Stimulated activated CD8-positive, alpha-beta memory T cell treated with anti-CD3 and anti-CD28 coated beads, Interleukin-7, amount 100 ng/mL, for 24 hours (primary cell): ENCODE results near the gene NTM.

ENCODE experiments used
- DNase-seq: peaks from one replicate; pipeline ENCODE4 v3.0.0-alpha.2; 2020; ENCODE audit warnings: low read depth

NTM gene

GRCh38 chr11:131734871-131735270 is 364.5 kb downstream of the NTM start:
- DNase-seq = no peak

GRCh38 chr11:131737357-131737756 is 366.9 kb downstream of the NTM start:
- no peak for DNase-seq

- DNase-seq = no peak
Observed at GRCh38 chr11:131739243-131739882, 368.9 kb downstream of the NTM start.

DNA sequence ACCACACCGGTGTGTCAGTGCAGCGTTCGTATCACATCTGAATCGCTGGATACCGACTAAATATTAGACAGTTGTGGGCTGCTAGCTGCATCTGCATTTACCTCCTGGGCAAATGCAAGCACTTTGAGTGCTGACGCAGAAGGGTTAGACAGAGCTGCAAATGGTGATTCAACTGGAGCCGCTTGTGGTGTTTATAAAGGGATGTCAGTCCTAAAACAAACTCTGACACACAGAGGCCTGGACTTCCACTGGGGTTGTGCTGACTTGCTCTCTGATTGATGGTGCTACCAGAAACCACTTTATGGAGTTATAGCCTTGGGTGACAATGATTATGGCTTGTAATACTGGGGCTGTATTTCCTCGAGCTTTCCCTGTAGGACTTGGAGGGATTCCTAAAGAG is 374.4 kb downstream of the NTM start:
- DNase-seq = no peak

DNA sequence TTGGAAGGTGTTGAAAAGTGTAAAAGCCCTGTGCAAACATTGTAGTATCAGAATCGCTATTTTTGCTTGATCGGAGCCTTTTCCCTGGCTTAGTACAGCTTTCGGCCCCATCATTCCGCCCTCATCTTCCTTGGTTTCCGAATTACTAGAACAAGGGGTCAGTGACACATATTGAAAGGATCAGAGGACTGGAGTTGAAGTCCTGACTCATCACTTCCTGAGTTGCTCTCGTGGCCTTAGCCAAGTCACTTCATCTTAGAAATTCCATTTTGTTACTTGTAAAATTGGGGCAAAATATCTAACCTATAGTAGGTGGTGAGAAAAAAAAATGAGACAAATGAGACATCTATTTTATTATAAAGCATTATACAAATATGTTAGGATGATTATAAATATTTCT is 375.0 kb downstream of the NTM start:
- no peak for DNase-seq

DNA sequence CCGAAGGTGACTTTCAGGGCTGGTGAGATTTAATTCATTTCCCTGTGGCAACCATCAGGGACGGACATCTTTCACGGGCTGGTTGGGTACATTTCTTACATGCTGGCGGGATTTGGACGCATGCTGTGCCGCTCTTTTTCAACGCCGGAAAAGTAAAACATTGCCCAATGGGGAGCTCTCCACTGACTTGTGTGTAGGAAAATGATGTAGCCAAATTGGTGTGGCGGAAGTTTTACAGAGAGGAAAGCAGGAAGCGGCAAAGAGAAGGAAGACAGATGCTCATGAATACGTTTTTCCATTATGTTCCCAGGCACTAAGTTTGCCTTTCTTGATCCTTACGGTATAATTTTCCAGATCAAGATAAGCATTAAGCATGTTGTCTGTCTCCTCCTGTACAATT is 375.8 kb downstream of the NTM start:
- no peak for DNase-seq

DNA sequence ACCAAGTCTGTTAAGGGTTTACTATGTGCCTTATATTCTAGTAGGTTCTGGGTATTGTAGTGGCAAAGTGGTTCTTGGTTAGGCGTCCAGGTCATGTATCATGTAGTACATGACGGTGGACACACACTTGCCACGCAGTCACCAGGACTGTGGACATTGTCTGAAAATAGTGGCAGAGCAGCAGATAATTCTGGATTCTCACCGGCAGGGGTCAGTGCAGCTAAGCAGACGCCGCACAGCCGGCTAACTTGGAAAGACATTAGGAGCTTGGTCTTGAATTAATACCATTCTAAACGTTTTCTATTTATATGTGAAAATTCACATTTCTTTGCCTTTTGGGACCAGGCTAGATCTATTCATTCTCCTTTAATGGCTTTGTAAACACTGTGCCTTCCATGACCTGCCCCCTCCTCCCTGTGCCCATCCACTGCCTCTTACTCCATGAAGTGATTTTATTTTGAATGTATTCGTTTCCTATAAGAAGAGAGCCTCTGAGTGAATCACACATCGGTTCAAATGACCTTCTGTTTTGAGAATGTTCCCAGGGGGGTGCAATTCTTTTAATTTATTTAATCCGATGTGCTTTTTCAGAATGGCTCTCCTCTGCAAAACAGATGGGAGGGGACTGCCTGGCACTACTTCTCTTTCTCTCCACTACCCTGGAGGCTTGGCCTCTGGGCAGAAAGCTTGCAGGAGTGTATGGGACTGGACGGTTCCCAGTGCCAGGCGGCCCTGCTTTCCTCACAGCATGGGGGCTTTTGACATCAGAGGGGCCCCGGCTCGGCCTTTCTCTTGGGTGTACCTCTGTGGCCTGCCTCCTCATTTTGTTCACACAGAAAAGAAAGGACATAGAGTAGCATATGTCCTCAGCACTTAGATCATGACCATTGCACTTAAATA is 378.0 kb downstream of the NTM start:
- peak; percentile 8 for DNase-seq

GRCh38 chr11:131749101-131749500 is 378.7 kb downstream of the NTM start:
- DNase-seq = no peak

DNA sequence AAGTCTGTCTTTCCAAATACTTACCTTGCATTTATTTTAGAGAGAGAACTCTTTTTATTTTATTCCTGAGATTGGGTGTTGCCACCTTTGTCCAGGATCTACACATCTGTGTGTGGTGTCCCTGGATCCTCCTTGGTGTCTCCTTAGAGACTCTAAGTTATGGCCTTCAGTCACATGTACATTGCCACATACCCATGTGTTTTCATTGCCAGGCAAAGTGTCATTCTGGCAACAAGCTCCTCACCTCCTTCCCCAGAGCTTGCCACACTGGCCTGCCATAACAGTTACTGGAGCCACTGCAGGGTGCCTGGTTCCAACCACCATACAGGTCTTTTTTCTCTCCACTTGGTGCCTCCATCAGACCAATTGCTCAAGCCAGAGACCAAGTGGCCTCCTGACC is 379.7 kb downstream of the NTM start:
- no peak for DNase-seq

DNA sequence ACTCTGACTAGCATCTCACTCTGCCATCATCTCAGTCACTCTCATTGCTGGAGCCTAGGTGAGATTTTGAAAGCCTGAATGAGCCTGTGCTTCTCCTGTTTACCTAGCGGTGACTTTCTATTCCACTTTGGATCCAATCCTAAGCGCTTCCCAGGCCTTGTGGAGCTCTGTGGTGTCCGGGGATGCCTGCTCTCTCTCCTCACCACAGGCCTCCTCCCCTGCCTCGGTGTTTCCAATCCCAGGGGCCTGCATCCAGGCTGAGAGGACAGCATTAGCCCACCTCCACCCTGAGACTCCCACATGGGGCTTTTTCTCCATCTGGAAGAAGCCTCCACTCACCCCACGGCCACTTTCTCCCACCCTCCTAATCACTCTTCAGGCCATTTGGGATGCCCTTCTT is 380.3 kb downstream of the NTM start:
- no peak for DNase-seq

DNA sequence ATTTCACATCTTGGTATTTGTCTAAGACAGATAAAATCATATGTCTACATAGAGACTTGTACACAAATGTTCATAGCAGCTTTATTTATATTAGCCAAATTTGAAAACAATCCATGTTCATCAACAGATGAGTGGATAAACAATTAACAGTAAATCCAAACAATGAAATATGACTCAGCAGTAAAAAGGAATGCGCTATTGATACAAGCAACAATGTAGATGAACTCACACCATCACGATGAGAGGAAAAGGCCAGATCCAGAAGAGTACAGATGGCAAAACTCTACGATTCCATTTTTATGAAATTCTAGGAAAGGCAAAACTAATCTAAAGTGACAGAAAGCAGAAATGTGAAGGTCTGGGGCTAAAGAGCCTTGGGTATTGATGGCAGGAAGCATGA is 384.3 kb downstream of the NTM start:
- DNase-seq = no peak

- DNase-seq = no peak
Observed at GRCh38 chr11:131756479-131757110, 386.2 kb downstream of the NTM start.

GRCh38 chr11:131758726-131759125 is 388.3 kb downstream of the NTM start:
- DNase-seq = no peak

DNA sequence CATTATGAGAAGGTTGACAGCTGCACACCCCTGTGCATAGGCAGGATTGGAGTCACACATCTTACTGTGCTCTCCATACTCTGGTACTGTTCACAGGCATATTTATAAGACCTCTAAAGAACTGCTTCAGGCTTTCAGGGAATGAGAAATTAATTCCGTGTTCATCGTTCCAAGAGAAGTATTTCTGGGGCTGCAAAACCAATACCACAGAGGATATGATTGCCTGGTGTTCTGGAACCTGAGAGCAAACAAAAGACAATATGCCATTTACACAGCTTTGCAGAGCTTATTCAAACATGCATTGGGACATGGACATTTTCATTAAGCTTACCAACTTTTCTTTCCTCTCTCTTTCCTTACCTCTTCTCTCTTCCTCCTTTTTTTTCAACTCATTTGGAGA is 388.7 kb downstream of the NTM start:
- no peak for DNase-seq

GRCh38 chr11:131760091-131761061 is 390.0 kb downstream of the NTM start:
- no peak for DNase-seq

DNA sequence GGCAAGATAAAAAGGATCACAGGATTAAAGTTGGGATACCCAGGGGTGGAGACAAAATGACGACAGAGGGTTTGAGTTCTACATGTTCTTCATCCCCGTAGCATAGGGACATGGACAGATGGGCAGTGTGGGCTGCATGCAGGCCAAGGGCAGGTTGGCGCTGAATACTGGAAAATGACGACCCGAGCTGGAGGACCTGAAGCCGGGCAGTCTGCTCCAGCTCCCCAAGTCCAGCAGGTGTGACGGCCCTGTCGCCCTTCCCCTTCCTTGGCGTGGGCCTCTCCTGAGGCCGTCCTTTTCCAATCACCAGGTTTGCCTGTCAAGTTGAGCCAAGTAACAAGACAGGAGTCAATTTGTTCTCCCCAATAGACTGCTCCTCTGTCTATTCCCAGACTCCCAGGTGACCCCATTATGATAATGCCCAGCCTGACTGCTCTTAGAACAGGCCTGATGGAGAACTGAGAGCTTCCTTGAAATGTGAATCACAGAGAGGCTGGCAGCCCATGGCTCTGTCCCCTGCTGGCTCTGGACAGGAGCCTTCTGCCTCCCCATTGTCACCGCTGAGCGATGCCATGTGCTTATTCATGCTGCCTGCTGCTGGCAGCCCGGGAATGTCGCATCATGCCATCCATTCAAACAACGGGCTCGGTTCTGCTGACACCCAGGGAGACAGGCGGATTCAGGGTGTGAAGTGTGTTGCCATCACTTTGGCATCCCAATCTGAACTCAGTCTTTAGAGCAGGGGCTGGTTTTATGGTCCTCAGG is 392.1 kb downstream of the NTM start:
- DNase-seq = no peak

DNA sequence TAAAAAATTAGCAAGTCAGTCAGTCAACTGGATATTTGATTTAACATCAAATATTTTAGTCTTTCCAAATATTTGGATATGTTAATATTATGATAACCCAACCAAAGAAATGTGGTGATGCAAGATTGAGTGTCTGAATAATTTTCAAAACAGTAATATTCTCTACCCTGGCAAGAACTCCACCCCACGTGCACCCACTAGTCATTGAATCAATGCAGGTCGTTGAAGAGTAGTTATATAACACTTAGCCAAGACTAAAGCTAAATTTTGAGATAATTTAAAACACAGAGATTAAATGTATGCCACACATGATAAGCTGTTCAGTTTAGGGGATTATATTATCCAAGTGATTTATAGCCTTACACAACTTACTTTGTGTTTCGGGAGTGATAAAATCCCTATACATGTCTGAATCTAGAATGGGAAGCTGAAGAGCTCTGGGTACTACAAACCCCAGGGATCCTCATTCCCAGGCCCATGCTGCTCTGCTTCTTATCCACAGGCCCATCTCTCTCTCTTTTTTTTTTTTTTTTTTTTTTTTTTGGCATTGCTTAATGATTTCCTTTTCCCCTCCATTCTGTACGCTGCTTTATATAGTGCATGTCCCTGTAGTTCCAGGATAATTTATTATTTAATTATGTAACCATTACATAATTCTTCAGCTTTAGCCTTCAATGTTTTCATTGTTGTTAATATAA is 392.9 kb downstream of the NTM start:
- DNase-seq = no peak

DNA sequence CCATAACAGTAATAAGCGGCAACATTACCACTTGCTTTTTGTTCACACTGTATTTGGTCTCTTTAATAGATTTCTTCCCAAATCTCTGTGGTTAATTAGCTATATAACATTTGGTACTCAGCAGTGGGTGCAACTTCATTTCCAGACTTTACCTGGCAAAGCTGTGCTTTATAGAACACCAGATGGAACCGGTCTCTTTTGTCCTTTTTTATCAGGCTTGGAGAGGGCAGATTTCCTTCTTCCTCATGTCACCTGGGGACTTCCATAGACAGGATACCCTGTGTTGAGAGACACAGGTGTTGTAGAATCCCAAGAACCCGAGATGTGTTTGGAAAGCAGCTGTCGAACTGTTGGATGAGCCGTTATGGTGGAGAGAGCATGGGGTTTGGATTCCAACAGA is 393.7 kb downstream of the NTM start:
- no peak for DNase-seq

GRCh38 chr11:131764649-131765048 is 394.2 kb downstream of the NTM start:
- no peak for DNase-seq

DNA sequence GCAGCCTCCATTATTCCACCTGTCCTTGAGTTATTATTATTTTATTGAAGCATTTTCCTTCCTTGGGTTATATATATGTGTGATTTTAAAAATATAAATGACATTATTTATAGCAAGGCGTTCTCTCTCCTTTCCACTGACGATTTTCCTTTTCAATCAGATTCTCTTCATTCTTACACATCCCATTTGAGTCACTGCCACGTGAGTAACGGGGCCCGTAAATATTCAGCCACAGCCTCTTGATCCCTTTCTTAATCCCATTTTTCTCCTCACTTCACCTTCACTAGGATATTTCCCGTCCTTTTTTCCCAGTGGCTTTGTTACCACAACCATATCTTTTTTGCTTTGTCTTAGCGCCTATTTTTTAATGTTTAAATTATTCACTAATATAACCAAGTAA is 396.2 kb downstream of the NTM start:
- no peak for DNase-seq

DNA sequence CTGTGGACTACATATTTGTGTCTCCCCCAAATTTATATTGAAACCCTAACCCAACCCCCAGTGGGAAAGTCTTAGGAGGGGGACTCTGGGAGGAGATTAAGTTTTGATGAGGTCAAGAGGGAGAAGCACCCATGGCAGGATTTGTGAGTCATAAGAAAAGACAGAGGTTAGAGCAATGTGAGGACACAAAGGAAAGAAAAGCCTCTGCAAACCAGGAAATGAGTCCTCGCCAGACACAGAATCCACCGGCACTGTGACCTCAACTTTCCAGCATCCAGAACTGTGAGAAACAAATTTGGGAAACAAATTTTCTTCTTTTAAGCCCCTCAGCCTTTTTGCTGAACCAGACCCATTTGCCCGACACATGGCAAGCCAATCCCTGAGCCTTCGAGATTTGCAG is 397.0 kb downstream of the NTM start:
- no peak for DNase-seq
